Neural cell (in vitro differentiated cells): ENCODE data around the gene ARMH3.

Source experiments
- EZH2 ChIP-seq: fragments of 200-600, 300-800 bp; shearing (Covaris generic), sonication (generic); IDR thresholded peaks from 2 replicates; pipeline ENCODE4 v1.6.1; 2014; ENCODE audit warnings: antibody characterized with exemption, low read length, borderline replicate concordance, mild to moderate bottlenecking; ENCODE audit not compliant: insufficient read depth, poor library complexity, severe bottlenecking
- MXI1 ChIP-seq: fragments of 450-650 bp; conservative IDR thresholded peaks from 2 replicates; pipeline ENCODE4 v1.6.1; 2014; ENCODE audit warnings: antibody characterized with exemption, mild to moderate bottlenecking; ENCODE audit not compliant: poor library complexity, severe bottlenecking
- TF ChIP-seq, protein P1 (sequence below): fragments of 450-650 bp; IDR thresholded peaks from 2 replicates; pipeline ENCODE4 v1.5.1; 2014; ENCODE audit warnings: antibody characterized with exemption, mild to moderate bottlenecking, moderate library complexity; ENCODE audit not compliant: poor library complexity, severe bottlenecking

- TF ChIP-seq MXI1 (no peak), EZH2 (no peak)
- TF ChIP-seq, protein P1, sequence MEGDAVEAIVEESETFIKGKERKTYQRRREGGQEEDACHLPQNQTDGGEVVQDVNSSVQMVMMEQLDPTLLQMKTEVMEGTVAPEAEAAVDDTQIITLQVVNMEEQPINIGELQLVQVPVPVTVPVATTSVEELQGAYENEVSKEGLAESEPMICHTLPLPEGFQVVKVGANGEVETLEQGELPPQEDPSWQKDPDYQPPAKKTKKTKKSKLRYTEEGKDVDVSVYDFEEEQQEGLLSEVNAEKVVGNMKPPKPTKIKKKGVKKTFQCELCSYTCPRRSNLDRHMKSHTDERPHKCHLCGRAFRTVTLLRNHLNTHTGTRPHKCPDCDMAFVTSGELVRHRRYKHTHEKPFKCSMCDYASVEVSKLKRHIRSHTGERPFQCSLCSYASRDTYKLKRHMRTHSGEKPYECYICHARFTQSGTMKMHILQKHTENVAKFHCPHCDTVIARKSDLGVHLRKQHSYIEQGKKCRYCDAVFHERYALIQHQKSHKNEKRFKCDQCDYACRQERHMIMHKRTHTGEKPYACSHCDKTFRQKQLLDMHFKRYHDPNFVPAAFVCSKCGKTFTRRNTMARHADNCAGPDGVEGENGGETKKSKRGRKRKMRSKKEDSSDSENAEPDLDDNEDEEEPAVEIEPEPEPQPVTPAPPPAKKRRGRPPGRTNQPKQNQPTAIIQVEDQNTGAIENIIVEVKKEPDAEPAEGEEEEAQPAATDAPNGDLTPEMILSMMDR, result no peak
These were observed 46.4 kb upstream of the ARMH3 start for GRCh38 chr10:102102421-102102820.
